ENCODE data around the gene HIGD1A.

DNA sequence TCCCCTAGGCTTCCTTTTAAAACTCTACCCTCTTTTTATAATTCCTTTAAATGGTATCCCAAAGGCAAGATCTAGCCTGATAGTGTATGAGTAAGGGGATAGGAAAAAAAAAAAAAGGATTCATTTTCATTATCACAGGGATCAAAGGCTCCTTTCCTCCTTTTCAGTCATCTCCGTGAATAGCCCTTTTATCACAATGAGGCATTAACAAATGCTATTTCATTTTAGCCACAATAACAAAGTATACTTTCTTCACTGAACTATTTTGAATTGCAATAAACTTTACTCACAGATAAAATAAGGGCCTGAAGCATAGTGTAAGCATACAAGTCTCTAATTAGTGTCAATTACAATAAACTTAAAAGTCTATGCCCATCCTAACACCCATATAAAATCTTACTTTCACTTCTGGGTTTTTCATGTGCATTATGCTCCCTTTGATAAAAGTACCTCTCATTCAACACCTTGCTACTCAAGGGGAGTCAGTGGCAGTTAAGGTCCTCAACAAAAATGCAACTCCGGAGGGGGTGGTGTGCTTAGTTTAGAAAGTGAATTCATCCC, 8.6 kb downstream of the HIGD1A start:
- TF ChIP-seq, protein P1, sequence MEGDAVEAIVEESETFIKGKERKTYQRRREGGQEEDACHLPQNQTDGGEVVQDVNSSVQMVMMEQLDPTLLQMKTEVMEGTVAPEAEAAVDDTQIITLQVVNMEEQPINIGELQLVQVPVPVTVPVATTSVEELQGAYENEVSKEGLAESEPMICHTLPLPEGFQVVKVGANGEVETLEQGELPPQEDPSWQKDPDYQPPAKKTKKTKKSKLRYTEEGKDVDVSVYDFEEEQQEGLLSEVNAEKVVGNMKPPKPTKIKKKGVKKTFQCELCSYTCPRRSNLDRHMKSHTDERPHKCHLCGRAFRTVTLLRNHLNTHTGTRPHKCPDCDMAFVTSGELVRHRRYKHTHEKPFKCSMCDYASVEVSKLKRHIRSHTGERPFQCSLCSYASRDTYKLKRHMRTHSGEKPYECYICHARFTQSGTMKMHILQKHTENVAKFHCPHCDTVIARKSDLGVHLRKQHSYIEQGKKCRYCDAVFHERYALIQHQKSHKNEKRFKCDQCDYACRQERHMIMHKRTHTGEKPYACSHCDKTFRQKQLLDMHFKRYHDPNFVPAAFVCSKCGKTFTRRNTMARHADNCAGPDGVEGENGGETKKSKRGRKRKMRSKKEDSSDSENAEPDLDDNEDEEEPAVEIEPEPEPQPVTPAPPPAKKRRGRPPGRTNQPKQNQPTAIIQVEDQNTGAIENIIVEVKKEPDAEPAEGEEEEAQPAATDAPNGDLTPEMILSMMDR (conservative IDR thresholded peaks at IDR 0.05; ENCODE audit: low read depth in 2 of 2), result no peak
- TF ChIP-seq EZH2phosphoT487 (IDR thresholded peaks at IDR 0.05; ENCODE audit: unreplicated experiment), result no peak
- TF ChIP-seq EZH2 (IDR thresholded peaks at IDR 0.05; ENCODE audit: low read depth, unreplicated experiment), result no peak
- no peak for TF ChIP-seq POLR2AphosphoS5 (IDR thresholded peaks at IDR 0.05; ENCODE audit: low read depth)
- TF ChIP-seq, protein P2, sequence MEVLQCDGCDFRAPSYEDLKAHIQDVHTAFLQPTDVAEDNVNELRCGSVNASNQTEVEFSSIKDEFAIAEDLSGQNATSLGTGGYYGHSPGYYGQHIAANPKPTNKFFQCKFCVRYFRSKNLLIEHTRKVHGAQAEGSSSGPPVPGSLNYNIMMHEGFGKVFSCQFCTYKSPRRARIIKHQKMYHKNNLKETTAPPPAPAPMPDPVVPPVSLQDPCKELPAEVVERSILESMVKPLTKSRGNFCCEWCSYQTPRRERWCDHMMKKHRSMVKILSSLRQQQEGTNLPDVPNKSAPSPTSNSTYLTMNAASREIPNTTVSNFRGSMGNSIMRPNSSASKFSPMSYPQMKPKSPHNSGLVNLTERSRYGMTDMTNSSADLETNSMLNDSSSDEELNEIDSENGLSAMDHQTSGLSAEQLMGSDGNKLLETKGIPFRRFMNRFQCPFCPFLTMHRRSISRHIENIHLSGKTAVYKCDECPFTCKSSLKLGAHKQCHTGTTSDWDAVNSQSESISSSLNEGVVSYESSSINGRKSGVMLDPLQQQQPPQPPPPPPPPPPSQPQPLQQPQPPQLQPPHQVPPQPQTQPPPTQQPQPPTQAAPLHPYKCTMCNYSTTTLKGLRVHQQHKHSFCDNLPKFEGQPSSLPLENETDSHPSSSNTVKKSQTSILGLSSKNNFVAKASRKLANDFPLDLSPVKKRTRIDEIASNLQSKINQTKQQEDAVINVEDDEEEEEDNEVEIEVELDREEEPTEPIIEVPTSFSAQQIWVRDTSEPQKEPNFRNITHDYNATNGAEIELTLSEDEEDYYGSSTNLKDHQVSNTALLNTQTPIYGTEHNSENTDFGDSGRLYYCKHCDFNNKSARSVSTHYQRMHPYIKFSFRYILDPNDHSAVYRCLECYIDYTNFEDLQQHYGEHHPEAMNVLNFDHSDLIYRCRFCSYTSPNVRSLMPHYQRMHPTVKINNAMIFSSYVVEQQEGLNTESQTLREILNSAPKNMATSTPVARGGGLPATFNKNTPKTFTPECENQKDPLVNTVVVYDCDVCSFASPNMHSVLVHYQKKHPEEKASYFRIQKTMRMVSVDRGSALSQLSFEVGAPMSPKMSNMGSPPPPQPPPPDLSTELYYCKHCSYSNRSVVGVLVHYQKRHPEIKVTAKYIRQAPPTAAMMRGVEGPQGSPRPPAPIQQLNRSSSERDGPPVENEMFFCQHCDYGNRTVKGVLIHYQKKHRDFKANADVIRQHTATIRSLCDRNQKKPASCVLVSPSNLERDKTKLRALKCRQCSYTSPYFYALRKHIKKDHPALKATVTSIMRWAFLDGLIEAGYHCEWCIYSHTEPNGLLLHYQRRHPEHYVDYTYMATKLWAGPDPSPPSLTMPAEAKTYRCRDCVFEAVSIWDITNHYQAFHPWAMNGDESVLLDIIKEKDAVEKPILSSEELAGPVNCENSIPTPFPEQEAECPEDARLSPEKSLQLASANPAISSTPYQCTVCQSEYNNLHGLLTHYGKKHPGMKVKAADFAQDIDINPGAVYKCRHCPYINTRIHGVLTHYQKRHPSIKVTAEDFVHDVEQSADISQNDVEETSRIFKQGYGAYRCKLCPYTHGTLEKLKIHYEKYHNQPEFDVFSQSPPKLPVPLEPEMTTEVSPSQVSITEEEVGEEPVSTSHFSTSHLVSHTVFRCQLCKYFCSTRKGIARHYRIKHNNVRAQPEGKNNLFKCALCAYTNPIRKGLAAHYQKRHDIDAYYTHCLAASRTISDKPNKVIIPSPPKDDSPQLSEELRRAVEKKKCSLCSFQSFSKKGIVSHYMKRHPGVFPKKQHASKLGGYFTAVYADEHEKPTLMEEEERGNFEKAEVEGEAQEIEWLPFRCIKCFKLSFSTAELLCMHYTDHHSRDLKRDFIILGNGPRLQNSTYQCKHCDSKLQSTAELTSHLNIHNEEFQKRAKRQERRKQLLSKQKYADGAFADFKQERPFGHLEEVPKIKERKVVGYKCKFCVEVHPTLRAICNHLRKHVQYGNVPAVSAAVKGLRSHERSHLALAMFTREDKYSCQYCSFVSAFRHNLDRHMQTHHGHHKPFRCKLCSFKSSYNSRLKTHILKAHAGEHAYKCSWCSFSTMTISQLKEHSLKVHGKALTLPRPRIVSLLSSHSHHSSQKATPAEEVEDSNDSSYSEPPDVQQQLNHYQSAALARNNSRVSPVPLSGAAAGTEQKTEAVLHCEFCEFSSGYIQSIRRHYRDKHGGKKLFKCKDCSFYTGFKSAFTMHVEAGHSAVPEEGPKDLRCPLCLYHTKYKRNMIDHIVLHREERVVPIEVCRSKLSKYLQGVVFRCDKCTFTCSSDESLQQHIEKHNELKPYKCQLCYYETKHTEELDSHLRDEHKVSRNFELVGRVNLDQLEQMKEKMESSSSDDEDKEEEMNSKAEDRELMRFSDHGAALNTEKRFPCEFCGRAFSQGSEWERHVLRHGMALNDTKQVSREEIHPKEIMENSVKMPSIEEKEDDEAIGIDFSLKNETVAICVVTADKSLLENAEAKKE (CRISPR knock-in tag; IDR thresholded peaks at IDR 0.05), result no peak
- TF ChIP-seq, protein P3, sequence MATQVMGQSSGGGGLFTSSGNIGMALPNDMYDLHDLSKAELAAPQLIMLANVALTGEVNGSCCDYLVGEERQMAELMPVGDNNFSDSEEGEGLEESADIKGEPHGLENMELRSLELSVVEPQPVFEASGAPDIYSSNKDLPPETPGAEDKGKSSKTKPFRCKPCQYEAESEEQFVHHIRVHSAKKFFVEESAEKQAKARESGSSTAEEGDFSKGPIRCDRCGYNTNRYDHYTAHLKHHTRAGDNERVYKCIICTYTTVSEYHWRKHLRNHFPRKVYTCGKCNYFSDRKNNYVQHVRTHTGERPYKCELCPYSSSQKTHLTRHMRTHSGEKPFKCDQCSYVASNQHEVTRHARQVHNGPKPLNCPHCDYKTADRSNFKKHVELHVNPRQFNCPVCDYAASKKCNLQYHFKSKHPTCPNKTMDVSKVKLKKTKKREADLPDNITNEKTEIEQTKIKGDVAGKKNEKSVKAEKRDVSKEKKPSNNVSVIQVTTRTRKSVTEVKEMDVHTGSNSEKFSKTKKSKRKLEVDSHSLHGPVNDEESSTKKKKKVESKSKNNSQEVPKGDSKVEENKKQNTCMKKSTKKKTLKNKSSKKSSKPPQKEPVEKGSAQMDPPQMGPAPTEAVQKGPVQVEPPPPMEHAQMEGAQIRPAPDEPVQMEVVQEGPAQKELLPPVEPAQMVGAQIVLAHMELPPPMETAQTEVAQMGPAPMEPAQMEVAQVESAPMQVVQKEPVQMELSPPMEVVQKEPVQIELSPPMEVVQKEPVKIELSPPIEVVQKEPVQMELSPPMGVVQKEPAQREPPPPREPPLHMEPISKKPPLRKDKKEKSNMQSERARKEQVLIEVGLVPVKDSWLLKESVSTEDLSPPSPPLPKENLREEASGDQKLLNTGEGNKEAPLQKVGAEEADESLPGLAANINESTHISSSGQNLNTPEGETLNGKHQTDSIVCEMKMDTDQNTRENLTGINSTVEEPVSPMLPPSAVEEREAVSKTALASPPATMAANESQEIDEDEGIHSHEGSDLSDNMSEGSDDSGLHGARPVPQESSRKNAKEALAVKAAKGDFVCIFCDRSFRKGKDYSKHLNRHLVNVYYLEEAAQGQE (IDR thresholded peaks at IDR 0.05; ENCODE audit: unreplicated experiment), result no peak
- TF ChIP-seq ZNF331 (CRISPR knock-in tag; IDR thresholded peaks at IDR 0.05; ENCODE audit: low read depth), result no peak
- no peak for TF ChIP-seq ZNF114 (CRISPR knock-in tag; IDR thresholded peaks at IDR 0.05)
- TF ChIP-seq NANOG (IDR thresholded peaks at IDR 0.05; ENCODE audit: borderline replicate concordance), result no peak
- TF ChIP-seq JUNB (IDR thresholded peaks at IDR 0.05; ENCODE audit: unreplicated experiment), result no peak
- TF ChIP-seq STAT1 (IDR thresholded peaks at IDR 0.05; ENCODE audit: unreplicated experiment), result no peak
